Bronchial epithelial cell (primary cell): ENCODE data around the gene TULP4. TPM values are rescaled to one million over a fixed set of nuclear protein-coding genes. Genes with fewer than 3 reads are reported as not detected.

Experiments
- DNase-seq: peaks from one replicate; pipeline ENCODE4 v3.0.0-alpha.2; 2010; ENCODE audit warnings: low read depth
- FAIRE-seq: peaks from 2 replicates; lab custom pipeline; 2011; peaks lifted over from hg19 to GRCh38; lab: Jason Lieb, UNC
- H3K27me3 ChIP-seq: 2 replicates; pipeline ENCODE4 v1.5.1; 2011; ENCODE audit warnings: low read length; ENCODE audit not compliant: control insufficient read depth, insufficient read depth
- H3K36me3 ChIP-seq: 2 replicates; pipeline ENCODE4 v1.5.1; 2011; ENCODE audit warnings: low read length; ENCODE audit not compliant: control insufficient read depth, insufficient read depth
- H3K4me3 ChIP-seq: 2 replicates; pipeline ENCODE4 v1.5.1; 2011; ENCODE audit warnings: mild to moderate bottlenecking, low read depth, low read length, control low read depth
- CTCF ChIP-seq: IDR thresholded peaks from 2 replicates; pipeline ENCODE4 v1.5.1; 2011; ENCODE audit warnings: mild to moderate bottlenecking, moderate library complexity, low read length, control low read depth, inconsistent platforms; ENCODE audit not compliant: insufficient read depth, severe bottlenecking
- total RNA-seq: library from RNA; depleted of rRNA; stranded (reverse); fragments of >200 nt; gene quantifications from 2 replicates; pipeline ENCODE4 v1.2.1, GENCODE V29; 2014

TULP4 gene
- total RNA-seq, 1 donor from 2014 or later = 127 TPM

GRCh38 chr6:158416883-158417759 is 104.9 kb downstream of the TULP4 start:
- H3K27me3 ChIP-seq = no peaks in the 10 kb centered on the region
- H3K4me3 ChIP-seq = no peak overlapping the region
- TF ChIP-seq CTCF = no peak
- FAIRE-seq (peak; percentile 60), DNase-seq (peak; percentile 37)
- H3K36me3 ChIP-seq = peaks cover 10% of the 10 kb centered on the region

GRCh38 chr6:158417760-158418098 is 105.5 kb downstream of the TULP4 start:
- DNase-seq (peak; percentile 57), FAIRE-seq (no peak)
- Histone ChIP-seq H3K27me3 (no peaks in the 10 kb centered on the region), H3K36me3 (peaks cover 9% of the 10 kb centered on the region), H3K4me3 (no peak overlapping the region)
- no peak for TF ChIP-seq CTCF

GRCh38 chr6:158418501-158418900 is 106.2 kb downstream of the TULP4 start:
- Histone ChIP-seq H3K27me3 (no peaks in the 10 kb centered on the region), H3K36me3 (peaks cover 5% of the 10 kb centered on the region), H3K4me3 (no peak overlapping the region)
- DNase-seq (no peak), FAIRE-seq (no peak)
- no peak for TF ChIP-seq CTCF

GRCh38 chr6:158419339-158419909 is 107.2 kb downstream of the TULP4 start:
- FAIRE-seq (no peak), DNase-seq (no peak)
- H3K4me3 ChIP-seq = no peak overlapping the region
- no peaks in the 10 kb centered on the region for H3K36me3 ChIP-seq
- no peak for TF ChIP-seq CTCF
- no peaks in the 10 kb centered on the region for H3K27me3 ChIP-seq

GRCh38 chr6:158421381-158421780 is 109.1 kb downstream of the TULP4 start:
- no peak for TF ChIP-seq CTCF
- Histone ChIP-seq H3K4me3 (no peak overlapping the region), H3K27me3 (no peaks in the 10 kb centered on the region), H3K36me3 (no peaks in the 10 kb centered on the region)
- FAIRE-seq = no peak
- DNase-seq = no peak
